ENCODE data around the gene XRCC5. TPM values are rescaled to one million over a fixed set of nuclear protein-coding genes. Genes with fewer than 3 reads are reported as not detected.
"Not testable (repeated sequence)": the region's sequence is repeated elsewhere in the genome, so short reads cannot be mapped to it uniquely, and the experiment has no call there.

Gene XRCC5
- total RNA-seq (2014; rRNA removed; shearing (Covaris generic)) = 328 and 390 TPM in 2 replicates

- peak; percentile 96 for DNase-seq (ENCODE audit: low spot score)
Measured at GRCh38 chr2:216108967-216109921, at the start of gene XRCC5. TSS of gene XRCC5 (plus strand) at chr2:216109348. CDS start at chr2:216109437, 89 bp downstream.

GRCh38 chr2:216064014-216064630 is 45.0 kb upstream of the XRCC5 start:
- no peak for DNase-seq (ENCODE audit: low spot score)

GRCh38 chr2:216064665-216065064 is 44.5 kb upstream of the XRCC5 start:
- no peak for DNase-seq (ENCODE audit: low spot score)

- DNase-seq (ENCODE audit: low spot score) = no peak
Measured at GRCh38 chr2:216066230-216066629, 42.9 kb upstream of the XRCC5 start.

- DNase-seq (ENCODE audit: low spot score) = no peak
Measured at GRCh38 chr2:216069028-216069427, 40.1 kb upstream of the XRCC5 start.

- no peak for DNase-seq (ENCODE audit: low spot score)
Measured at GRCh38 chr2:216070195-216070594, 39.0 kb upstream of the XRCC5 start.

- DNase-seq (ENCODE audit: low spot score) = no peak
Measured at GRCh38 chr2:216071111-216071851, 37.9 kb upstream of the XRCC5 start.

GRCh38 chr2:216072473-216072872 is 36.7 kb upstream of the XRCC5 start:
- no peak for DNase-seq (ENCODE audit: low spot score)

GRCh38 chr2:216073773-216074172 is 35.4 kb upstream of the XRCC5 start:
- DNase-seq (ENCODE audit: low spot score) = no peak

GRCh38 chr2:216074380-216074779 is 34.8 kb upstream of the XRCC5 start:
- DNase-seq (ENCODE audit: low spot score) = no peak

- DNase-seq (ENCODE audit: low spot score) = no peak
Measured at GRCh38 chr2:216074794-216075193, 34.4 kb upstream of the XRCC5 start.

- no peak for DNase-seq (ENCODE audit: low spot score)
Measured at GRCh38 chr2:216075510-216076485, 33.4 kb upstream of the XRCC5 start.

- no peak for DNase-seq (ENCODE audit: low spot score)
Measured at GRCh38 chr2:216078776-216079175, 30.4 kb upstream of the XRCC5 start.

- DNase-seq (ENCODE audit: low spot score) = not testable (repeated sequence)
Measured at GRCh38 chr2:216080048-216080447, 29.1 kb upstream of the XRCC5 start.

- no peak for DNase-seq (ENCODE audit: low spot score)
Measured at GRCh38 chr2:216081012-216081411, 28.1 kb upstream of the XRCC5 start.

- DNase-seq (ENCODE audit: low spot score) = peak; percentile 29
Measured at GRCh38 chr2:216081487-216082116, 27.5 kb upstream of the XRCC5 start, which contains the start of the genes PECR and TMEM169. TSS of gene PECR (minus strand) at chr2:216081809. CDS start at chr2:216081741, 68 bp downstream. TSS of gene TMEM169 (plus strand) at chr2:216081919. CDS start at chr2:216095964, 14,045 bp downstream.

- no peak for DNase-seq (ENCODE audit: low spot score)
Measured at GRCh38 chr2:216082117-216082711, 26.9 kb upstream of the XRCC5 start.

- DNase-seq (ENCODE audit: low spot score) = no peak
Measured at GRCh38 chr2:216082805-216083204, 26.3 kb upstream of the XRCC5 start.

- peak; percentile 28 for DNase-seq (ENCODE audit: low spot score)
Measured at GRCh38 chr2:216083464-216084281, 25.5 kb upstream of the XRCC5 start.

Measured in H4 (cell line).